ENCODE measurements around the gene TMEM39A.

TMEM39A gene

DNA sequence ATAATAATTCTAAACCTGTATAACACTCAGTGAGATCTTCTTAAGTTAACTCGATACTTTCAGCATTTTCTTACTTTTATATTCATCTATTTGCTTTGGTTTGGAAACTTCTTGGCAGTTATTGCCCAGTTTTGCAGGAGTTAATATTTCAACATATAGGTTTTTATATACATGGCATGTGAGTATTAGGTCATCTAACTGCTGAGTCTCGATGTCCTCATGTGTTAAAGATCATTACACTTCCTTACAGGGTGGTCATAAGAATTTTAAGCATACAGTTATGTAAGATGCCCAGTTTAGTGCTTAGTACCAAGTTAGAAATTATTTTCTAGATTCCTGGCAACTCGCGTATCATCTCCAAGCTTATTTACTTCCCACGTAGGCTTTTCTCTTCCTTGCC is 62.9 kb downstream of the TMEM39A start:
- Histone ChIP-seq H3K27me3 (ENCODE audit: control insufficient read depth, insufficient read depth, low read length) (no peaks in the 10 kb centered on the region), H3K27ac (ENCODE audit: low read depth, low read length) (no peak overlapping the region), H3K4me3 (ENCODE audit: low read depth, low read length) (no peak overlapping the region), H3K4me1 (ENCODE audit: control insufficient read depth, insufficient read depth, low read length) (peaks cover 30% of the 10 kb centered on the region), H3K36me3 (ENCODE audit: control insufficient read depth, insufficient read depth, low read length) (no peaks in the 10 kb centered on the region), H3K9ac (ENCODE audit: low read depth, low read length) (no peak overlapping the region), H3K9me3 (ENCODE audit: control insufficient read depth, insufficient read depth, low read length) (no peaks in the 10 kb centered on the region)

DNA sequence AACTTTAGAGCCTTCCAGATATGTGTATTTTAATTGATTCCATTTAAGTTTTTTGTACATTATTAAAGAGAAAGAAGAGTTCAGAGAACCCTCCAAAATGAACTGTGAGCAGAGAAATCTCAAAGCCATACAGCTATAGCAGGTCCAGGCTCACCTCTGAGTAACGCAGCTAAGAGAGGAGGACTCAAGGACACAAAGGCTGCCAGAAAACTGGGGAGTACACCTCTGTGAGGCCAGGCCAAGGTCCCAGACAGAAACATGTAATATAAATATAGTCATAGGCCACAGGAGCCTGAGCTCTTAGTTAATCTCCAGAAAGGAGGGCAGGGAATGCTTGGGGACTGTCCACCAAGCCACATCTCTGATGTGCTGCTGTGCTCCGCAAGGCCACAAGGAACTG is 66.5 kb downstream of the TMEM39A start:
- Histone ChIP-seq H3K36me3 (ENCODE audit: control insufficient read depth, insufficient read depth, low read length) (no peaks in the 10 kb centered on the region), H3K27me3 (ENCODE audit: control insufficient read depth, insufficient read depth, low read length) (no peaks in the 10 kb centered on the region), H3K9me3 (ENCODE audit: control insufficient read depth, insufficient read depth, low read length) (no peaks in the 10 kb centered on the region), H3K27ac (ENCODE audit: low read depth, low read length) (no peak overlapping the region), H3K4me3 (ENCODE audit: low read depth, low read length) (no peak overlapping the region), H3K9ac (ENCODE audit: low read depth, low read length) (no peak overlapping the region), H3K4me1 (ENCODE audit: control insufficient read depth, insufficient read depth, low read length) (peaks cover 27% of the 10 kb centered on the region)

DNA sequence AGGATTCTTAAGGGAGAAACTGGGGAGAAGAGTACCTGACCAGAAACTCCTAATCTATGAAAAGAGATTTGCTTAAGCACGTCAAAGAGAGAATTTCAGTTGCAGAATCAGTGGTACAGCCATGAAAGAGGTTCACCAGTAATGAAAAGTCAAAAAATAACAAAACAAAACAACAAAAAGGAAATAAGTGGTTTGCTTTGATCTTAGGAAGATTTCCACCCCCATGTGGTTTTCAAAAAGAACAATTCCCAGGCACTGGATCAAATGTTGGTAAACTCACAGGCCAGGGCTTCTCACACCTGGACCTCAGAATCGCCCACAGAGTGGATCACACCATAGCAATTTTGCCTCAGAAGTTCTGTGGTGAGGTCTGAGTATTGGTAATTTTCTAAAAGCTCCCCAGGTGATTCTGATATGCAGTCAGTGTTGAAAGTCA is 67.5 kb downstream of the TMEM39A start:
- Histone ChIP-seq H3K36me3 (ENCODE audit: control insufficient read depth, insufficient read depth, low read length) (no peaks in the 10 kb centered on the region), H3K4me3 (ENCODE audit: low read depth, low read length) (no peak overlapping the region), H3K9me3 (ENCODE audit: control insufficient read depth, insufficient read depth, low read length) (no peaks in the 10 kb centered on the region), H3K4me1 (ENCODE audit: control insufficient read depth, insufficient read depth, low read length) (peaks cover 18% of the 10 kb centered on the region), H3K27me3 (ENCODE audit: control insufficient read depth, insufficient read depth, low read length) (no peaks in the 10 kb centered on the region), H3K27ac (ENCODE audit: low read depth, low read length) (no peak overlapping the region), H3K9ac (ENCODE audit: low read depth, low read length) (no peak overlapping the region)

DNA sequence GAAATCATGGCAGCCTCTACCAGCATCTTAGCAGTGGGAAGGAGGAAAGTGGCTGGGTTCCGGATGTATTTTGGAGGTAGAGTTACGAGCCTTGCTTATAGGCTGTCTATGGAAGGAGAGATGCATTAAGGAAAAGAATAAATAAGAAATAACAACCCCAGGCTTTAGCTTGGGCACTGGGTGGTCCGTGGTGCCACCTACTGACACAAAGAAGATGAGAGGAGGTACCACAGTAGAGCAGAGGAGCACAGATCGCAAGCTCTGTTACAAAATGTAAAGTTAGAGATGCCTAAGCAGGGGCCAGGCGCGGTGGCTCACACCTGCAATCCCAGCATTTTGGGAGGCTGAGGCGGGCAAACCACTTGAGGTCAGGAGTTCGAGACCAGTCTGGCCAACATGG is 74.8 kb downstream of the TMEM39A start:
- H3K4me1 ChIP-seq (ENCODE audit: control insufficient read depth, insufficient read depth, low read length): no peaks in the 10 kb centered on the region
- H3K4me3 ChIP-seq (ENCODE audit: low read depth, low read length): no peak overlapping the region
- no peak overlapping the region for H3K27ac ChIP-seq (ENCODE audit: low read depth, low read length)
- no peaks in the 10 kb centered on the region for H3K27me3 ChIP-seq (ENCODE audit: control insufficient read depth, insufficient read depth, low read length)
- H3K36me3 ChIP-seq (ENCODE audit: control insufficient read depth, insufficient read depth, low read length): no peaks in the 10 kb centered on the region
- no peaks in the 10 kb centered on the region for H3K9me3 ChIP-seq (ENCODE audit: control insufficient read depth, insufficient read depth, low read length)
- no peak overlapping the region for H3K9ac ChIP-seq (ENCODE audit: low read depth, low read length)

DNA sequence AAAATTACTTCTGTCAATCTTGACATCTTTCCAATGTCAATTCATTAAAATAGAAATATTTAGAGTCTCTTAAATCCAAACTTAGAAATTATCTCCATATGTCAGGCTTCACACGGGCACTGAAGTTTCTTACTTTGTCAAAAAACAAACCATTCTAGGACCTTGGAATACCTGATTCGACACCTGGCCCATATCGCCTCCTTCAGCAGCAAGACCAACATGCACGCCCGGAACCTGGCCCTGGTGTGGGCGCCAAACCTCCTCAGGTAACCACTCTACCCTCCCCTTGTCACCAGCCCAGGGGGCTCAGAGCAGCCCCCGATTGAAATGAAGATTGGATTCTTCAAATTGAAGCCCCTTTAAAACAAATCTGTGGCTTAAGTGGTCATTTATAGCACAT is 81.3 kb downstream of the TMEM39A start:
- no peak overlapping the region for H3K27ac ChIP-seq (ENCODE audit: low read depth, low read length)
- no peak overlapping the region for H3K9ac ChIP-seq (ENCODE audit: low read depth, low read length)
- H3K27me3 ChIP-seq (ENCODE audit: control insufficient read depth, insufficient read depth, low read length): no peaks in the 10 kb centered on the region
- no peaks in the 10 kb centered on the region; the same call in 1 of the 2 replicates for H3K4me1 ChIP-seq (ENCODE audit: control insufficient read depth, insufficient read depth, low read length)
- H3K36me3 ChIP-seq (ENCODE audit: control insufficient read depth, insufficient read depth, low read length): no peaks in the 10 kb centered on the region
- no peaks in the 10 kb centered on the region for H3K9me3 ChIP-seq (ENCODE audit: control insufficient read depth, insufficient read depth, low read length)
- H3K4me3 ChIP-seq (ENCODE audit: low read depth, low read length): no peak overlapping the region

DNA sequence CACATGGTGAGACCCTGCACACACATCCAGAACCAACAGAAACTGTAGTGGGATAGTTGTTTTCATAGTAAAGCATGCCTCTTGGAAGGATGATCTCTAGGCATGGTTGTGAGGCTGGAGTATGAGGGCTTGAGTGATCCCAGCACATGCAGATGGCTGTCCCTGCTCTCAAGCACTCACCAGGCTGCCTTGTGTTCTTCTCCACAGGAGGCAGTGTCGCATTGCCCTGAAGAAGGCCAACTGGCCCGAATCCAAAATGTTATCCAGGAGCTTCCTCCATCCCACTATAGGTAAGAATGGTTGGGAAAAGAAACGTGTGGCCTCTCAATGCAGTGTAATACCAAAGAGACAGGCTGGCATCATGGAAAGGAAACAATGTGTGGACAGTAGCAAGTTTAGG is 82.7 kb downstream of the TMEM39A start:
- Histone ChIP-seq H3K4me1 (ENCODE audit: control insufficient read depth, insufficient read depth, low read length) (no peaks in the 10 kb centered on the region; the same call in 1 of the 2 replicates), H3K27me3 (ENCODE audit: control insufficient read depth, insufficient read depth, low read length) (no peaks in the 10 kb centered on the region), H3K4me3 (ENCODE audit: low read depth, low read length) (no peak overlapping the region), H3K9me3 (ENCODE audit: control insufficient read depth, insufficient read depth, low read length) (no peaks in the 10 kb centered on the region), H3K36me3 (ENCODE audit: control insufficient read depth, insufficient read depth, low read length) (no peaks in the 10 kb centered on the region), H3K9ac (ENCODE audit: low read depth, low read length) (no peak overlapping the region), H3K27ac (ENCODE audit: low read depth, low read length) (no peak overlapping the region)
